ENCODE data around the gene RAB6B.
"Not testable (repeated sequence)": the region's sequence is repeated elsewhere in the genome, so short reads cannot be mapped to it uniquely, and the experiment has no call there.

Gene RAB6B

DNA sequence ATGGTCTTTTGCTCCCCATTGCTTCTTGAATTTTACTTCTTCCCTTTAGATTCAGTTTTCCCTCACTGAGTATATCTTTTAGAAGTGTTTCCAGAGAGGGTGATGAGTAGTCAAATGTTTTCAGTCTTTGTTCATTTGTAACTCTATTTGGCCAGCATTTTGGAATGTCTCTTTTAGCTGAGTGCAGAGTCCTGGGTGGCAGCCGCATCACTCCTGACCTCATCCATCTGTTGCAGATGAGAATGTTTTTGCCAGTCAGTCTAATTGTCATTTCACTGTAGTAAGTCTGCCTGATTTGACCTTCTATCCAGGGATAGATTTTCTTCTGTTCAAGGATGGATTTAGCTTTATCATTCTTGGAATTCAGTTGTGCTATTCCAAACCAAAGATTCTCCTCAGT is 82.8 kb downstream of the RAB6B start:
- no peak for DNase-seq (ENCODE audit: low read depth, low spot score)

DNA sequence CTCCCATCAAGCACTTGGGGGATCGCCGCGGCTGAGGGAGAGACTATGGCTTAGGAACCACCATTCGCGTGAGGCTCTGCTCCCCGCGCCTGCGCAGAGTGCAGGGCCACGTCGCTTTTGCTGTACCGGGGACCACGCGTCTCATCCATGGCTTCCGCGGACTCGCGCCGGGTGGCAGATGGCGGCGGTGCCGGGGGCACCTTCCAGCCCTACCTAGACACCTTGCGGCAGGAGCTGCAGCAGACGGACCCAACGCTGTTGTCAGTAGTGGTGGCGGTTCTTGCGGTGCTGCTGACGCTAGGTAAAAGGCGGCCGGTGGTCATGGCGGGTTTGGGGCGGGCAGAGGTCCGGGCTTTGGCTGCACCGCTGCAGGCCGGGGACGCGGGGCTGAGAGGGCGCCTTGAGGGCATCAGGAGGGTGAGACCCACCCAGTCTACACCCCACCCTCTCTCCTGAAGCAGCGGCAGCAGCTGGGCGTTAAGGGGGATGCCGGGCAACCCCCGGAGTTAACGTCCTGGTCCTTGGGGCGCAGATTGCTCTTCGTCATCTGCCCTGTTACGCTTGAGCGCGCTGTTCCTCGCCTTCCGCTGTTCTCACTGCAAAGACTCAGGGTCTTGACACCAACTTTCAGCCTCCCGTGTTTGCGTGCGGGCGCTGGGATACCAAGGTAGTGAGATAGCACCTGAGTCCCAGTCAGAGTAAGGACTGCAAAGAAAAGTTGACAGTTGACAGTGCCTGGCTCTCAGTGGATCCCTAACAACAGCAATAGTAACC is 89.8 kb downstream of the RAB6B start, which contains the start of gene SRPRB:
TSS of gene SRPRB (plus strand) at position 114 of the 774 bp plus-strand sequence. CDS start at position 148, 34 bp downstream.
- DNase-seq (ENCODE audit: low read depth, low spot score): peak; percentile 92

DNA sequence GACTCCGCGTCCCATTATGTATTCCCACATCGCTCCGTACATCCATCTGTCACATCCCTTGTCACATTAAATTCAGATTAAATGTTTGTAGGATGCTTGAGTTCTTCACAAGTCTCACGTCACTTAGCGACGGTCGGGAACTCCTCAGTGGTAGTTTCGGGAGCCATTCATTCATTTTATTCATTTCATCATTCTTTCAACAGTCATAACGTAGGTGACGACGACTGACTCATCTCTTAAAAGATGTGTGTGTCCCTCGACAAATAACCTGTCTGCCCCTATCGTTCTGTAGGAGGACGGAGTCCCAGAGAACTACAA is 90.3 kb downstream of the RAB6B start:
- DNase-seq (ENCODE audit: low read depth, low spot score): no peak

DNA sequence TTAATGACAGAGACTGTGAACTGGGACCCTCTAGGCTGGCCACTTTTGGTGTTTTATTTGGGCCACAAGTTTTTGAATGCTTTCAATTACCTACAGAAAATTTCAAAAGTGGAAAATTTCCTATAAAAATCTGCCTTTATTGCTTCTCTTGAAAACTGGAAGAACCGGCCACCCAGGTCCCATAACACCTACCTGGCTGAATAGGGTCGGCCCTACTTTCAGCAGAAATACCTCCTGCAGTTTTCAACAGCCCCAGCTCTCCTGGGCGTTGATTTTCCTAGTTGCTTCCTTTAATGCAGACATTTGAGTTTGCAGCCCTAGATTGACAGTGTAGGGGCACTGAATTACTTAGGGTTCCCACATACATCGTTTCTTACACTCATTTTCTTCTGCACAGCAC is 90.8 kb downstream of the RAB6B start:
- no peak for DNase-seq (ENCODE audit: low read depth, low spot score)

DNA sequence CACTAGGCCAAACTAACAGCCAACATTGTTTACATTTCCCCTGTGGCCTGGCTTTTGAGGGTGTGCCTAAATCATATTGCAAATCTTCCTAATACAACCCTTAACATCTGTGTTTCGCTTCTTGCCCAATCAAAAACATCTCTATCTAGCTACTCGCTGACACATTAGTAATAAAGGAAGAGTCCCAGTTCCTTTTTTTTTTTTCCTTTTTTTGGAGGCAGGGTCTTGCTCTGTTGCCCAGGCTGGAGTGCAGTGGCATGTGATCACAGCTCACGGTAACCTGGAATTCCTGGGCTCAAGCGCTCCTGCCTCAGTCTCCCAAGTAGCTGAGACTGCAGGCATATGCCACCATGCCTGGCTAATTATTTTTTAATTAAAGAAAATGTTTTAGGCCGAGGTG is 92.2 kb downstream of the RAB6B start:
- no peak for DNase-seq (ENCODE audit: low read depth, low spot score)

DNA sequence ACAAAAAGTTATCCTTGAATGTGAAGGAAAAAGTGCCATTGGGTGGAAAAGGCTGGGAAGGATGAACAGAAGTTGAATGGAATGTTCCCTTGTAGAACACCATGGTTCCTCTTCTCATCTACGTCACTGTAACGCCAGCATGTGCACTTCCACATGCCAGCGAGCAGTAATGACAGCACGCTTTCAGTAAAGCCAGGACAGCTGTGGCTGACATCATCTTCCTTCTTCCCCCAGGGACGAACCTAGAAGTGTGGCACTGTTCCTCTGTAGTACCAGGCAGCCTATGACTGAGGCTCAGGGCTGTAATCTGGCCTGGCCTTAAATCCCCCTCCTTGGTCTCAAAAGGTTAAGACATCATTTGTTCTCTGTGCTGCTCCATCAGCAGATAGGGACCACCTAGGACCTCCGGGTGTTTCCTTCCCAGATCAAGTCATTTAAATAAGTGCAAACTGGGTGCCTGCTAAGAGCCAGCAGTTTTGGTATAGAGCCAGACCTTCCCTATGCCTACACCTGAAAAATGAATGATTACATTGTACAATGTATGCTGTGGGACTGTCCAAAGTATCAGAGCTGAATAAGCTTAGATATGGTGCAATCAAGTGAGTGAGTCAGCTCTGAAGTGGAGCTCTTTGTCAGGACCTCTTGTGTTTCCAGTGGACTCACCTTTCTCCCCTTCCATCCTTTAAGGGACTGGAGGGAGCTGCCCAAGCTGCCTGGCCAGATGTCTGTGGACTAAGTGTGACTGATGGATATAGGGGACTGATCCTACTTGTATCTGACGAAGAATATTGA is 95.7 kb downstream of the RAB6B start:
- DNase-seq (ENCODE audit: low read depth, low spot score): no peak

DNA sequence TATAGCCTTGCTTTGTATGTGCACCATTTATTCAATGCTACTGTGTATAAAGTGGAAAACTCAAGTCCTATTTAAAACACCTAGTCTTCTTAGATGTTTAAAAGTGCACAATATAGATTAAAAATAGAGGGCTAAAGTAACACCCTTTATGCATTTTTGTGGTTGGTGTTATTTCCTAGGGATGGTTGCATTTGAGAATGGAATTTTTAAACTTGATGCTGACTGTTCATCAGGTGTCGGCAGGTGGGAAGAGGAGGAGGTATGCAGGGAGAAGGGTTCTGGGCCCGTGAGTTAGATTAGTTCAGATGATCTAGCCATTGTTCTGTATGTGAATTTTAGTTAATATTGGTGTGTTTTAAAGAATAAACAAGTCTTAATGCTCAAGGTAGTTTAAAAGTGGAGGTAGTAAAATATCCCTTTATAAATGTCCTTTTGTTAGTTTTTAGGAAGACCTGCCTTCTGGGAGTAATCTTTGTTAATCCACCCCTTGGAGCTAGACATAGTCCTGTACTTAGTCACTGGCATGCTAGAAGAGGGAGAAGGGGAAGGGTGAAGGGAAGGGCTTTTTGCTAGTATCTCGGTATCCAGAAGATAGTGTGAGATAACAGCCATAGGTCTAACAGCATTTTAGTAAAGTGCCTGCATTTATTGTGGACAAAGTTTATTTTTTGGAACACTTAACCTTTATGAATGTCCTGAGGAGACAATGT is 98.1 kb downstream of the RAB6B start:
- DNase-seq (ENCODE audit: low read depth, low spot score): no peak

DNA sequence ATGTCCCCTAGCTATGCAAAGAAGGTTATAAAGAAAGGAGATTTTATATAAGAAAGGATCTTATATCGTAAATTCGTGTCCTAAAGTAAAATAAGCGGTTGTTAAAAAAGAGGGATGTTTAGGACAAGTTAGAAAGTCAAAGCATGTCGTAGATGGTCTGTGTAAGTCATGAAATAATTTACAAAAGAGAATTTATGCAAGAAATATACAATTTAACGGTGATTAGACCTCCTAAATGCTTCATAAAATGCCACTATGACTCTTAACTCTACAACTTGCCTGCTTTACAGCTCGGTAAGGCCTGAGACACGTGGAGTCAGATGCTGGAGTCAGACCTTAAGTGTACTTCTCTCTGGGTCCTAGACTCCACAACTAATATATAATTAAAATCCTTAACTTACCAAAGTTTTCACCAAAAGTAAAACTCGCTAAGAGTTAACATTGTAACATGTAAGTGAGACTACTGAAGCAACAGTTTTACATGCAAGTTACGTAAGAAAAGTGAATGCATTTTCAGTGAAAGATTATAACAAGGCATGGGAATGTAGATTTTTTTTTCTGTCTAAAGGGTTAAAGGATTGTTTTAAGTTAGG is 103.4 kb downstream of the RAB6B start:
- no peak for DNase-seq (ENCODE audit: low read depth, low spot score)

DNA sequence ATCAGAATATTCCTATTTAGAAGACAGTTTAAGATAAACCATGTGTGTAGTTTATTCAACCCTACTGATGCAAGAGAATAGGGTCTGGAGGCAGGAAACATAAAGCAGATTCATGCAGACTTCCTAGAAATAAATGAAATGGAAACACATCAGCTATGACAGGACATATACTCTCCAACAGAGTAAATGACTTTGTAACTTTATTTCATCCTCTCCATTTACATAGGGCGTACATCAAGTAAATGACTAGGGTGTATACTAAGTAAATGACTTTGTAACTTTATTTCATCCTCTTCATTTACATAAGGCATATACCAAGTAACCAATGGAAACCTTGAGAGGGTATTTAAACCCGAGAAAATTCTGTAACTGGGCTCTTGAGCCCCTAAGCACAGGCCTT is 107.7 kb downstream of the RAB6B start:
- no peak for DNase-seq (ENCODE audit: low read depth, low spot score)

DNA sequence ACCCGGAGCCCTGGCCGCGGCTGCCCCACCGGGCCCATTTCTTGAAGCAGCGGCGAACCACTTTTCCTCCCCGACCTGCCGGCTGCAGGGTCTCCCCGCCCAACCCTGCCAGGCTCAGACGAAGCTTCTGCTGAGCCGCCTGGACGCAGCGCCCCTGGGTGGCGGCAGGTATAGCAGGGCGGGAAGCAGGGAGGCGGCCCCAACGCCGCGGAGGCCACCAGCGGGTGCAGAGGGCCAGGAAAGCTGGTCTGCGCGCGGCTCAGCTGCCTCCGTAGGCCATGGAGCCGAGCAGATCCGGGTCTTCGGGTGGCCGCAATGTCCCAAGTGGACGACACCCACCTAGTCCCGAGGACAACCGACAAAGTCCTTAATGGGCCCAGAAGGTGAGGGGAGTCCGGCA is 111.9 kb downstream of the RAB6B start:
- no peak for DNase-seq (ENCODE audit: low read depth, low spot score)

DNA sequence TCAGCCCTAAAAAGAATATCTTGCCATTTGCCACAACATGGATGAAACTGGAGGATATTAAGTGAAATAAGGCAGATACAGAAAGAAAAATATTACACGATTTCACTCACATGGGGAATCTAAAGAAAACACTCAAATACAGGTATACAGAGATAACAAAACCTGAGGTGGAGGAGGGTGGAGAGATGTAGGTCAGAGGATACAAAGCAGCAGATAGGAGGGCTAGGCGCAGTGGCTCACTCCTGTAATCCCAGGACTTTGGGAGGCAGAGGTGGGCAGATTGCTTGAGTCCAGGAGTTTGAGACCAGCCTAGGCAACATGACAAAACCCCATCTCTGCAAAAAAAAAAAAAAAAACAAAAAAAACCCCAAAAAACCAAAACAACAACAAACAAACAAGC is 113.2 kb downstream of the RAB6B start:
- no peak for DNase-seq (ENCODE audit: low read depth, low spot score)

DNA sequence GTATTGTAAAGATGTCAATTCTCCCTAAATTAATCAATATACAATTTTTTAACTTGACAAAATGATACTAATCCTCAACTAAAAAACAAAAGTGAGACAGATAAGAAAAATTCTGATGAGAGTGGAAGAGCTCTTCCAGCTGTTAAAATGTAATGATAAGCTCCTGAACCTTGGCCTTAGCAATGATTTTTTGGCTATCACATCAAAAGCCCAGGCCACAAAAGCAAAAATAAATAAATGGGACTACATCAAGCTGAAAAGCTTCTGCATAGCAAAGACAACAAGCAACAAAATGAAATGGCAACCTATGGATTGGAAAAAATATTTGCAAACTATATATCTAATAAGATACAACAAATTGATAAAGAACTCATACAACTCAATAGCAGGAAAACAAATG is 114.1 kb downstream of the RAB6B start:
- no peak for DNase-seq (ENCODE audit: low read depth, low spot score)

DNA sequence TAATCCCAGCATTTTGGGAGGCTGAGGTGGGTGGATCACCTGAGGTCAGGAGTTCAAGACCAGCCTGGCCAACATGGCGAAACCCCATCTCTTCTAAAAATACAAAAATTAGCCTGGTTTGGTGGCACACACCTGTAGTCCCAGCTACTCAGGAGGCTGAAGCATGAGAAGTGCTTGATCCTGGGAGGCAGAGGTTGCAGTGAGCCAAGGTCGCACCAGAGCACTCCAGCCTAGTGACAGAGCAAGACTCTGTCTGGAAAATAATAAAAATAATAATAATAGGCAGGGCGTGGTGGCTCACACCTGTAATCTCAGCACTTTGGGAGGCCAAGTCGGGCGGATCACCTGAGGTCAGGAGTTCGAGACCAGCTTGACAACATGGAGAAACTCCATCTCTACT is 114.9 kb downstream of the RAB6B start:
- not testable (repeated sequence) for DNase-seq (ENCODE audit: low read depth, low spot score)

DNA sequence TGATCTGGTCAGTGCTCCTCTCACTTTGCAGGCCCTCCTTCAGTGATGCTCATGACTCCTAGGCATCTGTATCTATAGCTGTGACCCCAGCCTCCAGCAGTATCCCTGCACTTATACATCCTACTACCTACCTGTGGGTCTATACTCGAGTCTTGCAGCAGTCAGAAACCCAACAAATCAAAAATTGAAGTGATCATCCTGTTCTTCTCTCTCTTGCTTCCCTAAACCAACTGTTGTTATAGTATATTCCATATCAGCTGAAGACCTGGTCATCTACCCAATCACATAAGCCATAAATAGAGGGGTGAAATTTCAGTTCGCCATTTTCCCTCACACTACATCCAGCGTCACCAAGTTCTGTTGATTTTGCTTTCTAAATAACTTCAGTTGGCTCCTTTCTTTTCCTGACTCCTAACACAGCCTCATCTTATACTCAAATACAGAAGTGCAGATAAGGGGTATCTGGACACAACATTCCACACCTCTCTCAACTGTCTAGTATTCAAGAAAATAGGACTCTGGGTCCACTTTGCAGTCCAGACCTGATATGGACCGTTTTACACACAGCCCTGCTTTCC is 116.0 kb downstream of the RAB6B start:
- DNase-seq (ENCODE audit: low read depth, low spot score): no peak

DNA sequence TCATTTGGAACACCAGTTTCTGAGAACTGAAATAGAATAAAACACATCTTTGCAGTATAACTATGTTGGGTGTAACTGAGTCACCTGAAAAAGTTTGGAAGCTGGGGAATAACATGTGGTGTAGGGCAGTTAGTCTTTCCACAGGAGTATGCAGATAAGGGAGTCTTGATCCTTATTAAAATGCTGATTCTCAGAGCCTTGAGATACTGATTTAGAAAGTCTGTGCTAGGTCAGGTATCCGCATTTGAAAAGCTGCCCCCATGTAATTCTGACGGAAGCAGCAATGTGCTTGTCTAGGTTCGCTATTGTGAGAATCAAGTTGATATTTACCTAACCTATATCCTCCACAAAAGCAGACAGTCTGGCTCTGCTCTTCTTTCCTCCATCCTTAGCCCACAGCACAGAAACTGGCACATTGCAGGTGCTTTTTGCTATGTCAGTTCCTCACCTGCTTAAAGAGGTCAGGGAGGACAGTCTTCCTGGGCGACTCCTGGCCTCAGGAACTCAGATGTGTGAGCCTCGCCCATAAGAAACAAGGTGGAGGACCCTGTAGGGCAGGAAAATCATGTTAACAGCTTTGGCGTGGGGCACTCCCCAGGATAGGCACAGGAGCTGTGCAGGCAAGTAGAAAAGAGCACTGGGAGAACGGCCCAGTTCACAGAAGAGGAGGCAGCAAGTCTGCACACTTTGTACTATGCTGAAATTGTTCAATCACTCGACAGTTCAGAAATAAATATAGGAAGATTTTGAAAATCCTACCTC is 117.7 kb downstream of the RAB6B start:
- no peak for DNase-seq (ENCODE audit: low read depth, low spot score)

DNA sequence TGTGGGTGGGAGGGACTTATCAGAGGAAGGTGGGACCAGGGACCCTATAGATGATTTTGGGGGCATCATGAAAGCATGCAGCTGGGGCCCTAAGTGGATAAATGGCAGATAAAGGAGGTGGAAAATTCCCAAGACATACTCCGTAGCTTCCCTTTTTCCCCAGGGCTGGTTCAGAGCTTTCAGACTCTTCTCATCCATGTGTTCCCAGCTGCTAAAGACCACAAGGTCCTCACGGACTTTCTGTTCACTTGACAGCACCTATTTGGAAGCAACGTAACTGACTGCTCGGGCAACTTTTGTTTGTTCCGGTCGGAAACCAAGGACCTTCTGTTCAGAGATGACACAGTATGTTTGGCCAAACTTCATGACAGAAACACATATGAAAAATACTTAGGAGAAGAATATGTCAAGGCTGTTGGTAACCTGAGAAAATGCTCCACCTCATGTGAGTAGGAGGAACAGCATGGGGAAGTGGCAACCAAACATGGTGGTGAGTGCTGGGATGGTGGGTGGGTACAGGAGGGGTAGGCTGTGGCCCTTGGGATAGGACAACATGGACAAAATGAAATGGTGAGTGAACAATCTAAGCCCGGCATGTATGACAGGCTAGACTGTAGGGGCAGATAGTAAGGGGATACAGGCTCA is 118.8 kb downstream of the RAB6B start:
- DNase-seq (ENCODE audit: low read depth, low spot score): no peak

DNA sequence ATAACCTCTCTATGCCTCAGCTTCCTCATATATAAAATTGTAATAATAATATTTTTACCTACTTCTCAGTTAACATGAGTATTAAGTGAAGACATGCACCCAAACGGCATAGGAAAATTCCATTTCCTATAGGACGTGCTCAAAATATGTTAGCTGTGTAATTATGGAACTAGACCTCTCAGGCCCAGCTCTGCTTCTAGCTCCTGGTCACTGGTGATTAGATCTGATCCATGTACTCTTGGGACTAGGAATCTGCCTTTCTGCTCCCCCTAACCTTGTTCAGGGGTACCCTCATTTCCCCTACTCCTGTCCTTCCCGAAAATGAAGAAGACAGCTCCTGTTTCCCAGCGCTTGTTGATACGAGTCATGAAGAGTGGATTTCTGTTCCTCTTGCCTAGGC is 119.8 kb downstream of the RAB6B start:
- DNase-seq (ENCODE audit: low read depth, low spot score): no peak

DNA sequence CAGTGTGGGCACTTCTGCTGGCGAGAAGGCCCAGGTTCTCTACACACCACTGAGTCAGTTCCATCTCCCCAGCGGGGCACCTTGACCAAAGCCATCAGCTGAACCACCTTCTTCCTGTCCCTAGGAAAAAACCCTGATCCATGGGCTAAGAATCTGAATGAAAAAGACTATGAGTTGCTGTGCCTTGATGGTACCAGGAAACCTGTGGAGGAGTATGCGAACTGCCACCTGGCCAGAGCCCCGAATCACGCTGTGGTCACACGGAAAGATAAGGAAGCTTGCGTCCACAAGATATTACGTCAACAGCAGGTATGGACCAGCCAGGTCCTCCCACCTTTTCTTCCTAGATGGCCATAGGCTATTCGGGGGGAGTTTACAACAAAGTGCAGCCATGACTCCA is 120.4 kb downstream of the RAB6B start:
- DNase-seq (ENCODE audit: low read depth, low spot score): no peak

All from activated naive CD8-positive, alpha-beta T cell treated with anti-CD3 and anti-CD28 coated beads, Interleukin-2, amount 50 U/mL, for 16 hours (primary cell).